HEK293 (cell line): ENCODE results near the gene BRD2.

Experiments used
- BCL11A ChIP-seq: fragments of 450-650 bp; formaldehyde crosslinking; IDR thresholded peaks from 2 replicates; pipeline ENCODE4 v1.5.1; 2016; ENCODE audit warnings: low read depth, missing biosample characterization, missing genetic modification characterization
- BCL6B ChIP-seq: fragments of 450-650 bp; formaldehyde crosslinking; IDR thresholded peaks from 2 replicates; pipeline ENCODE4 v1.5.1; 2017; ENCODE audit warnings: missing biosample characterization, missing genetic modification characterization
- EGR2 ChIP-seq: fragments of 450-650 bp; formaldehyde crosslinking; IDR thresholded peaks from 2 replicates; pipeline ENCODE4 v1.5.1; 2016; ENCODE audit warnings: low read depth, missing biosample characterization, missing genetic modification characterization
- GLIS1 ChIP-seq: fragments of 450-650 bp; formaldehyde crosslinking; IDR thresholded peaks from 2 replicates; pipeline ENCODE4 v1.5.1; 2016; ENCODE audit warnings: missing biosample characterization, missing genetic modification characterization
- KLF16 ChIP-seq: fragments of 450-650 bp; formaldehyde crosslinking; IDR thresholded peaks from 2 replicates; pipeline ENCODE4 v1.5.1; 2017; ENCODE audit warnings: missing biosample characterization, missing genetic modification characterization
- SP2 ChIP-seq: fragments of 450-650 bp; formaldehyde crosslinking; IDR thresholded peaks from 2 replicates; pipeline ENCODE4 v1.5.1; 2016; ENCODE audit warnings: missing biosample characterization, missing genetic modification characterization
- SP7 ChIP-seq: fragments of 450-650 bp; formaldehyde crosslinking; IDR thresholded peaks from 2 replicates; pipeline ENCODE4 v1.5.1; 2016; ENCODE audit warnings: missing biosample characterization, missing genetic modification characterization
- TRIM28 ChIP-seq: IDR thresholded peaks from 2 replicates; pipeline ENCODE4 v1.6.1; 2011; ENCODE audit warnings: low read length, control low read depth, borderline replicate concordance
- ZBTB10 ChIP-seq: fragments of 450-650 bp; formaldehyde crosslinking; IDR thresholded peaks from 2 replicates; pipeline ENCODE4 v1.5.1; 2016; ENCODE audit warnings: missing biosample characterization, missing genetic modification characterization
- ZBTB8A ChIP-seq: fragments of 450-650 bp; formaldehyde crosslinking; IDR thresholded peaks from 2 replicates; pipeline ENCODE4 v1.5.1; 2016; ENCODE audit warnings: missing biosample characterization, missing genetic modification characterization
- ZFP37 ChIP-seq: fragments of 450-650 bp; formaldehyde crosslinking; IDR thresholded peaks from 2 replicates; pipeline ENCODE4 v1.5.1; 2016; ENCODE audit warnings: missing biosample characterization, missing genetic modification characterization
- ZNF112 ChIP-seq: fragments of 450-650 bp; formaldehyde crosslinking; IDR thresholded peaks from 2 replicates; pipeline ENCODE4 v1.5.0; 2017; ENCODE audit warnings: missing biosample characterization, missing genetic modification characterization
- ZNF148 ChIP-seq: fragments of 450-650 bp; formaldehyde crosslinking; IDR thresholded peaks from 2 replicates; pipeline ENCODE4 v1.5.0; 2017; ENCODE audit warnings: missing biosample characterization, missing genetic modification characterization, borderline replicate concordance
- ZNF157 ChIP-seq: fragments of 450-650 bp; formaldehyde crosslinking; IDR thresholded peaks from 2 replicates; pipeline ENCODE4 v1.5.1; 2016; ENCODE audit warnings: missing biosample characterization, missing genetic modification characterization
- ZNF362 ChIP-seq: fragments of 450-650 bp; formaldehyde crosslinking; IDR thresholded peaks from 2 replicates; pipeline ENCODE4 v1.5.1; 2016; ENCODE audit warnings: missing biosample characterization, missing genetic modification characterization
- ZNF449 ChIP-seq: fragments of 450-650 bp; formaldehyde crosslinking; IDR thresholded peaks from 2 replicates; pipeline ENCODE4 v1.5.1; 2017; ENCODE audit warnings: missing biosample characterization, mild to moderate bottlenecking, missing genetic modification characterization, moderate library complexity
- ZNF501 ChIP-seq: fragments of 450-650 bp; formaldehyde crosslinking; IDR thresholded peaks from 2 replicates; pipeline ENCODE4 v1.5.1; 2016; ENCODE audit warnings: missing biosample characterization, missing genetic modification characterization
- ZNF558 ChIP-seq: fragments of 450-650 bp; formaldehyde crosslinking; IDR thresholded peaks from 2 replicates; pipeline ENCODE4 v1.5.1; 2016; ENCODE audit warnings: missing biosample characterization, missing genetic modification characterization
- ZNF585B ChIP-seq: fragments of 450-650 bp; formaldehyde crosslinking; IDR thresholded peaks from 2 replicates; pipeline ENCODE4 v1.5.1; 2016; ENCODE audit warnings: missing biosample characterization, missing genetic modification characterization
- ZNF629 ChIP-seq: fragments of 450-650 bp; formaldehyde crosslinking; IDR thresholded peaks from 2 replicates; pipeline ENCODE4 v1.5.1; 2017; ENCODE audit warnings: missing biosample characterization, missing genetic modification characterization
- ZNF707 ChIP-seq: fragments of 450-650 bp; formaldehyde crosslinking; IDR thresholded peaks from 2 replicates; pipeline ENCODE4 v1.5.1; 2016; ENCODE audit warnings: missing biosample characterization, missing genetic modification characterization
- ZNF776 ChIP-seq: fragments of 450-650 bp; formaldehyde crosslinking; IDR thresholded peaks from 2 replicates; pipeline ENCODE4 v1.5.0; 2017; ENCODE audit warnings: missing biosample characterization, missing genetic modification characterization, borderline replicate concordance
- ZNF791 ChIP-seq: fragments of 450-650 bp; formaldehyde crosslinking; IDR thresholded peaks from 2 replicates; pipeline ENCODE4 v1.5.1; 2016; ENCODE audit warnings: missing biosample characterization, missing genetic modification characterization
- ZSCAN18 ChIP-seq: fragments of 450-650 bp; formaldehyde crosslinking; IDR thresholded peaks from 2 replicates; pipeline ENCODE4 v1.5.1; 2016; ENCODE audit warnings: missing biosample characterization, missing genetic modification characterization
- ZSCAN4 ChIP-seq: fragments of 450-650 bp; formaldehyde crosslinking; IDR thresholded peaks from 2 replicates; pipeline ENCODE4 v1.5.1; 2017; ENCODE audit warnings: missing biosample characterization, missing genetic modification characterization
- ZSCAN5A ChIP-seq: fragments of 450-650 bp; formaldehyde crosslinking; IDR thresholded peaks from 2 replicates; pipeline ENCODE4 v1.5.1; 2016; ENCODE audit warnings: missing biosample characterization, missing genetic modification characterization

BRD2 gene

GRCh38 chr6:32970413-32971241 is 2.2 kb downstream of the BRD2 start (continued):
- no peak for TF ChIP-seq ZNF157
- TF ChIP-seq ZSCAN4 (tag by site-specific recombination), result no peak; the same call in 1 of the 2 replicates
- no peak for TF ChIP-seq ZNF585B (tag by site-specific recombination)
- no peak for TF ChIP-seq SP7 (tag by site-specific recombination)
- no peak for TF ChIP-seq BCL6B (tag by site-specific recombination)
- TF ChIP-seq ZFP37, result no peak
- TF ChIP-seq ZNF707 (tag by site-specific recombination), result no peak
- no peak for TF ChIP-seq ZNF629 (tag by site-specific recombination)
- TF ChIP-seq TRIM28, result no peak
- TF ChIP-seq ZNF449 (tag by site-specific recombination), result no peak
- no peak for TF ChIP-seq KLF16 (tag by site-specific recombination)
- TF ChIP-seq ZNF501 (tag by site-specific recombination), result peak; percentile 17; the same call in 1 of the 2 replicates
- no peak; the same call in 1 of the 2 replicates for TF ChIP-seq ZNF148 (tag by site-specific recombination)
- TF ChIP-seq ZSCAN5A, result no peak
- TF ChIP-seq ZSCAN18 (tag by site-specific recombination), result no peak
- no peak; the same call in none of the 2 replicates for TF ChIP-seq EGR2 (tag by site-specific recombination)
- no peak for TF ChIP-seq ZNF558 (tag by site-specific recombination)
- no peak for TF ChIP-seq ZNF791 (tag by site-specific recombination)
- TF ChIP-seq ZBTB10 (tag by site-specific recombination), result peak; percentile 91
- peak; percentile 73 for TF ChIP-seq GLIS1 (tag by site-specific recombination)
- TF ChIP-seq ZNF112 (tag by site-specific recombination), result no peak
- TF ChIP-seq BCL11A (tag by site-specific recombination), result no peak; the same call in 1 of the 2 replicates
- TF ChIP-seq ZNF776, result no peak
- TF ChIP-seq SP2 (tag by site-specific recombination), result peak; percentile 73
- TF ChIP-seq ZBTB8A (tag by site-specific recombination), result peak; percentile 3; the same call in 1 of the 2 replicates
- no peak for TF ChIP-seq ZNF362 (tag by site-specific recombination)
